ENCODE results near the gene LHX5. TPM values are rescaled to one million over a fixed set of nuclear protein-coding genes. Genes with fewer than 3 reads are reported as not detected.

The LHX5 gene
- total RNA-seq, 1 donor from 2014 or later, result not detected

- Mint-ChIP-seq H3K9me3 (ENCODE audit: unreplicated experiment) (no peaks in the 10 kb centered on the region), H3K4me3 (ENCODE audit: unreplicated experiment) (no peak overlapping the region), H3K4me1 (ENCODE audit: unreplicated experiment) (no peaks in the 10 kb centered on the region), H3K27me3 (ENCODE audit: unreplicated experiment) (peaks cover 24% of the 10 kb centered on the region), H3K36me3 (ENCODE audit: unreplicated experiment) (no peaks in the 10 kb centered on the region), H3K27ac (ENCODE audit: unreplicated experiment) (no peak overlapping the region)
- no peak for TF ChIP-seq CTCF (IDR thresholded peaks at IDR 0.05)
- no peak for DNase-seq (ENCODE audit: extremely low spot score, unreplicated experiment)
These were observed 21.8 kb downstream of the LHX5 start for GRCh38 chr12:113449839-113450238.

- no peaks in the 10 kb centered on the region for H3K36me3 Mint-ChIP-seq (ENCODE audit: unreplicated experiment)
- DNase-seq (ENCODE audit: extremely low spot score, unreplicated experiment), result no peak
- no peaks in the 10 kb centered on the region for H3K9me3 Mint-ChIP-seq (ENCODE audit: unreplicated experiment)
- peaks cover 25% of the 10 kb centered on the region for H3K27me3 Mint-ChIP-seq (ENCODE audit: unreplicated experiment)
- TF ChIP-seq CTCF (IDR thresholded peaks at IDR 0.05), result no peak
- no peaks in the 10 kb centered on the region for H3K4me1 Mint-ChIP-seq (ENCODE audit: unreplicated experiment)
- H3K4me3 Mint-ChIP-seq (ENCODE audit: unreplicated experiment), result no peak overlapping the region
- no peak overlapping the region for H3K27ac Mint-ChIP-seq (ENCODE audit: unreplicated experiment)
These were observed 22.4 kb downstream of the LHX5 start for GRCh38 chr12:113449299-113449698.

- no peak for DNase-seq (ENCODE audit: extremely low spot score, unreplicated experiment)
- Mint-ChIP-seq H3K27ac (ENCODE audit: unreplicated experiment) (no peak overlapping the region), H3K4me1 (ENCODE audit: unreplicated experiment) (no peaks in the 10 kb centered on the region), H3K9me3 (ENCODE audit: unreplicated experiment) (no peaks in the 10 kb centered on the region), H3K4me3 (ENCODE audit: unreplicated experiment) (no peak overlapping the region), H3K36me3 (ENCODE audit: unreplicated experiment) (no peaks in the 10 kb centered on the region), H3K27me3 (ENCODE audit: unreplicated experiment) (peaks cover 30% of the 10 kb centered on the region)
- no peak for TF ChIP-seq CTCF (IDR thresholded peaks at IDR 0.05)
These were observed 22.8 kb downstream of the LHX5 start for GRCh38 chr12:113448873-113449272.

- no peaks in the 10 kb centered on the region for H3K36me3 Mint-ChIP-seq (ENCODE audit: unreplicated experiment)
- DNase-seq (ENCODE audit: extremely low spot score, unreplicated experiment), result no peak
- peaks cover 36% of the 10 kb centered on the region for H3K27me3 Mint-ChIP-seq (ENCODE audit: unreplicated experiment)
- H3K9me3 Mint-ChIP-seq (ENCODE audit: unreplicated experiment), result no peaks in the 10 kb centered on the region
- no peak for TF ChIP-seq CTCF (IDR thresholded peaks at IDR 0.05)
- H3K4me1 Mint-ChIP-seq (ENCODE audit: unreplicated experiment), result no peaks in the 10 kb centered on the region
- H3K27ac Mint-ChIP-seq (ENCODE audit: unreplicated experiment), result no peak overlapping the region
- H3K4me3 Mint-ChIP-seq (ENCODE audit: unreplicated experiment), result no peak overlapping the region
These were observed 26.0 kb downstream of the LHX5 start for GRCh38 chr12:113445544-113446171.

- no peak overlapping the region for H3K27ac Mint-ChIP-seq (ENCODE audit: unreplicated experiment)
- TF ChIP-seq CTCF (IDR thresholded peaks at IDR 0.05), result no peak
- H3K4me3 Mint-ChIP-seq (ENCODE audit: unreplicated experiment), result no peak overlapping the region
- H3K27me3 Mint-ChIP-seq (ENCODE audit: unreplicated experiment), result peaks cover 43% of the 10 kb centered on the region
- DNase-seq (ENCODE audit: extremely low spot score, unreplicated experiment), result no peak
- no peaks in the 10 kb centered on the region for H3K4me1 Mint-ChIP-seq (ENCODE audit: unreplicated experiment)
- H3K36me3 Mint-ChIP-seq (ENCODE audit: unreplicated experiment), result no peaks in the 10 kb centered on the region
- H3K9me3 Mint-ChIP-seq (ENCODE audit: unreplicated experiment), result no peaks in the 10 kb centered on the region
These were observed 28.6 kb downstream of the LHX5 start for GRCh38 chr12:113443030-113443539.

Data from osteocyte (in vitro differentiated cells).